KOPT-K1 (cell line): ENCODE results near the gene SETD1B.

ENCODE experiments used
- H3K27ac ChIP-seq: fragments of 200-600 bp; sonication (generic); 2 replicates; pipeline ENCODE4 v1.5.1; 2016; ENCODE audit warnings: antibody characterized with exemption, mild to moderate bottlenecking, low read depth, low read length; ENCODE audit not compliant: poor library complexity, severe bottlenecking
- H3K36me3 ChIP-seq: fragments of 200-600 bp; sonication (generic); 2 replicates; pipeline ENCODE4 v1.5.1; 2017; ENCODE audit warnings: antibody characterized with exemption, mild to moderate bottlenecking, low read length, moderate library complexity; ENCODE audit not compliant: insufficient read depth
- H3K9me3 ChIP-seq: fragments of 200-600 bp; sonication (generic); 2 replicates; pipeline ENCODE4 v1.5.1; 2017; ENCODE audit warnings: antibody characterized with exemption, low read length, mild to moderate bottlenecking; ENCODE audit not compliant: insufficient read depth, poor library complexity, severe bottlenecking

Gene SETD1B

GRCh38 chr12:121807642-121808347 lies 4.0 kb downstream of the SETD1B start:
- no peaks in the 10 kb centered on the region for H3K9me3 ChIP-seq
- H3K27ac ChIP-seq, result no peak overlapping the region
- H3K36me3 ChIP-seq, result peaks cover 61% of the 10 kb centered on the region

- H3K27ac ChIP-seq, result no peak overlapping the region
- peaks cover 69% of the 10 kb centered on the region for H3K36me3 ChIP-seq
- no peaks in the 10 kb centered on the region for H3K9me3 ChIP-seq
These were observed 4.8 kb downstream of the SETD1B start for GRCh38 chr12:121808623-121809022.

- no peaks in the 10 kb centered on the region for H3K9me3 ChIP-seq
- no peak overlapping the region for H3K27ac ChIP-seq
- H3K36me3 ChIP-seq, result peaks cover 78% of the 10 kb centered on the region
These were observed 5.9 kb downstream of the SETD1B start for GRCh38 chr12:121809712-121810116.

DNA sequence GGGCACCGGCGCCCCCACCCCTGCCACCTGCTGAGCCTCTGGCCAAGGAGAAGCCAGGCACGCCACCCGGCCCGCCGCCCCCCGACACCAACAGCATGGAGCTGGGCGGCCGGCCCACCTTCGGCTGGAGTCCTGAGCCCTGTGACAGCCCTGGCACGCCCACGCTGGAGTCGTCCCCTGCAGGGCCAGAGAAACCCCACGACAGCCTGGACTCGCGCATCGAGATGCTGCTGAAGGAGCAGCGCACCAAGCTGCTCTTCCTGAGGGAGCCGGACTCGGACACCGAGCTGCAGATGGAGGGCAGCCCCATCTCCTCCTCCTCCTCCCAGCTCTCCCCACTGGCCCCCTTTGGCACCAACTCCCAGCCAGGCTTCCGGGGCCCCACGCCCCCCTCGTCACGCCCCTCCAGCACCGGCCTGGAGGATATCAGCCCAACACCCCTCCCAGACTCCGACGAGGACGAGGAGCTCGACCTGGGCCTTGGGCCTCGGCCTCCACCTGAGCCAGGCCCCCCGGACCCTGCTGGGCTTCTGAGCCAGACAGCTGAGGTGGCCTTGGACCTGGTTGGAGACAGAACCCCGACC lies 6.5 kb downstream of the SETD1B start:
- Histone ChIP-seq H3K27ac (peak overlapping the region; percentile 93), H3K9me3 (no peaks in the 10 kb centered on the region), H3K36me3 (peaks cover 84% of the 10 kb centered on the region)

DNA sequence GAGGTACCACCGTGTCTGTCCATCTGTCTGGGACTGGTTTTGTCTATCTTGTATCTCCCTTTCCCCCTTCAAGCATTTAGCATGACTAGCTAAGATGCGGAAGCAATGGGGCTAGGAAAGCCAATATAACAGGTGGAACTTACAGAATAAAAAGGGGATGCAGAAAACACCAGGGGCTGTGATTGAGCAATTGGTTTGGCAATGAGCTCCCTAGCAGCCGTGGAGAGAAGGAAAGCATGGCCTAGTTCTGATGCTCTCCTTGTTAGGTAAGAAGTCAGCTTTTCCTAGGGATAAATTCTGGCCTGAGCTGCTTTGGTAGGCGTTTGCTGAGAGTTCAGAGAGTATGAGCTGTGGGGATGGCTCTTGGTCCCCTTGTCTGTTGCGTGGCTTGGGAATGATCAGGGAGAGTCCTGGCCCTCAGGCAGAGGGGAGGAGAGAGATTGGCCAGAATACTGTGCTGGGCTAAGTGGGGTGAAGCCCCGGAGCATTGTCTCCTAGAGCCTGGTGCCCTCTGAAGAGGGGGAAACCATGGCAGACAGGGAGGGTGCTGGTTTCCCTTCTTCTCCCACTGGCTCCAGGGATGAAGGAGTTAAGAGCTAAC lies 7.1 kb downstream of the SETD1B start:
- Histone ChIP-seq H3K27ac (peak overlapping the region; percentile 93), H3K9me3 (no peaks in the 10 kb centered on the region), H3K36me3 (peaks cover 87% of the 10 kb centered on the region)

- Histone ChIP-seq H3K9me3 (no peaks in the 10 kb centered on the region), H3K36me3 (peaks cover 87% of the 10 kb centered on the region), H3K27ac (peak overlapping the region; percentile 93)
These were observed 7.9 kb downstream of the SETD1B start for GRCh38 chr12:121811434-121812319.

DNA sequence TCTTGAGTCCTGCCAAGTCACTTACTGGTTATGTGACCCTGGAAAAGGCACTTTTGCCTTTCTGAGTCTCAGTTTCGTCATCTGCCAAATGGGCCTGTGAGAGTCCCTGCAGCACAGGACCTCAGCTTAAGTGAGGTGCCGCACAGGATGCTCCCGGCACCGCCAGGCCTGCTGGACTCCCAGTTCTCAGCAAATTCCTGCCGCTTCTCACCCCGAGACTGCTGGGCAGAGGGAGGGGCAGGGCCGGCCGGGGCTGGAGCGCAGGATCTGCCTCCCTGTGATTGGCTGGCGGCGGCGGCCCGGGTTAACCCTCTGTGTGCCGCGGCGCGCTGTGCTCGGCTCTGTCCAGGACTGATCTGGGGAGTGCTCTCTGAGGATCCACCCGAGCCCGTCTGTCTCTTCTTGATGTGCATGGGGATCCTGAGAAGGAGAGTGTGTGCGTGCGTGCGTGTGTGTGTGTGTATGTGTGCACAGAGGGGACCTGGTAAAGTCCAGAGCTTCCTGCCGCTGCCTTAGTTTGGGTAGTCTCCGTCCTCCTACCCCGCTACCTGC lies 8.6 kb downstream of the SETD1B start:
- H3K9me3 ChIP-seq, result no peaks in the 10 kb centered on the region
- peak overlapping the region; percentile 93 for H3K27ac ChIP-seq
- peaks cover 87% of the 10 kb centered on the region for H3K36me3 ChIP-seq

DNA sequence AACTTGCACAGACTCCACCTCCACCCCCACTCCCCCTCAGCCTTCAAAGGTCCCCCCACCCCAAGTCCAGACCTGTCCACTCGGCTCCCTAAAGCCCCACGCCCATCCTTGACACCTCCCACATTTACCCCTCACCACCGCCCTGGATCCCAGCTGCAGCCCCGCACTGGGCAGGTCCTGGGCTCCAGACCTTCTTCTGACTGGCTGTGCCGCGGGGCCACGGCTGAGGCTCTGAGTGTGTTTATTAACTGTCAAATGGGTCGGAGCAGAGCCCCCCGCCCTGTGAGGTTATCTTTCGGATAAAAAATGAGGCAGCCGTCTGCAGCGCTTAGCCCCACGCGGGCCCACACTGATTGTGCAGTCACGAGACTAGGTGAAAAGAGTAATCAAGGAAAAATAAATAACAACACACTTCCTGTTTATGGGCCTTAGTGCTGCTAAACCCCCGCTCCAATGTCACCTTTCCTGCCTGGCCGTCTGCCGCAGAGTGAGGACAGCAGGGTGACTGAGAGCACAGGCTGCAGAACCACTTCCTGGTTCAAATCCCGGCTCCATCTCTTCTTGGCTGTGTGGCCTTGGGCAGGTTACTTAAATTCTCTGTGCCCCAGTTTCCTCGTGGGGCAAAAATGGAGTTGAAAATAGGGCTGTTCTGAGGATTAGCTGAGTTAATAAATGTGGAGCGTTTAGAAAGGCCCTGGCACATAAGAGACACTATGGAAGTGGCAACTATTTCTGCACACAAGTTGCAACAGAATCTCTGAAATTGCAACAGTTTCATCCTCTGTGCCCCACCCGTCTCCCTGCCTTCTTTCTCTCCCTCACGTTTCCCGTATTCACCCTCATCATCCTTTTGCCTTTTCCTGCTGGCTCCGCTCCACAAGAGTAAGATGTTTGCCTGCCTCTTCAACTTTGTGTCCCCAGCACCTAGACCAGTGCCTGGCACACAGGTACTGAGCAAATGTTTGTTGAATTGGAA lies 9.4 kb downstream of the SETD1B start:
- no peaks in the 10 kb centered on the region for H3K9me3 ChIP-seq
- peaks cover 87% of the 10 kb centered on the region for H3K36me3 ChIP-seq
- peak overlapping the region; percentile 93 for H3K27ac ChIP-seq

GRCh38 chr12:121813951-121814350 lies 10.1 kb downstream of the SETD1B start:
- peaks cover 85% of the 10 kb centered on the region for H3K36me3 ChIP-seq
- H3K27ac ChIP-seq, result no peak overlapping the region
- H3K9me3 ChIP-seq, result no peaks in the 10 kb centered on the region

DNA sequence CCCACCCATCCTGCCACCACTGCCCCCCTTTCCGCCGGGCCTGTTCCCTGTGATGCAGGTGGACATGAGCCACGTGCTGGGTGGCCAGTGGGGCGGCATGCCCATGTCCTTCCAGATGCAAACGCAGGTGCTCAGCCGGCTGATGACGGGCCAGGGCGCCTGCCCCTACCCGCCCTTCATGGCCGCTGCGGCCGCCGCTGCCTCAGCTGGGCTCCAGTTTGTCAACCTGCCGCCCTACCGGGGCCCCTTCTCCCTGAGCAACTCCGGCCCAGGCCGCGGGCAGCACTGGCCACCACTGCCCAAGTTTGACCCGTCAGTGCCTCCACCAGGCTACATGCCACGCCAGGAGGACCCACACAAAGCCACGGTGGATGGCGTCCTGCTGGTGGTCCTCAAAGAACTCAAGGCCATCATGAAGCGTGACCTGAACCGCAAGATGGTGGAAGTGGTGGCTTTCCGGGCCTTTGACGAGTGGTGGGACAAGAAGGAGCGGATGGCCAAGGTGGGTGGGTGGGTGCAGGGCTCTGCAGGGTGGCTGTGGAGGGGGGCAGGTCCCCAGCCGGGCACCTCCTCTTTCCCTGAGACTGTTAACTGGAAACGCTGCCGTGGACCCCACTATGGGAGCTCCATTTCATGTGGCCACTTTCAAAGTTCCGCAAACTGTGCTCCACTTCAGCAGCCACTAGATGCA lies 10.8 kb downstream of the SETD1B start:
- H3K36me3 ChIP-seq, result peaks cover 85% of the 10 kb centered on the region
- H3K9me3 ChIP-seq, result no peaks in the 10 kb centered on the region
- no peak overlapping the region for H3K27ac ChIP-seq

- peaks cover 85% of the 10 kb centered on the region for H3K36me3 ChIP-seq
- no peaks in the 10 kb centered on the region for H3K9me3 ChIP-seq
- H3K27ac ChIP-seq, result no peak overlapping the region
These were observed 11.5 kb downstream of the SETD1B start for GRCh38 chr12:121815263-121815662.

GRCh38 chr12:121816925-121817647 lies 13.3 kb downstream of the SETD1B start:
- Histone ChIP-seq H3K27ac (no peak overlapping the region), H3K36me3 (peaks cover 93% of the 10 kb centered on the region), H3K9me3 (no peaks in the 10 kb centered on the region)

GRCh38 chr12:121817648-121818043 lies 13.8 kb downstream of the SETD1B start:
- Histone ChIP-seq H3K36me3 (peaks cover 96% of the 10 kb centered on the region), H3K27ac (no peak overlapping the region), H3K9me3 (no peaks in the 10 kb centered on the region)
